T1000 (cell line): ENCODE measurements around the gene FBXW5.

Experiments used
- DNase-seq: peaks from one replicate; lab custom pipeline; 2025; ENCODE audit warnings: mixed read lengths; lab: John Stamatoyannopoulos, UW

The FBXW5 gene

GRCh38 chr9:136961279-136962065, 16.9 kb upstream of the FBXW5 start:
- no peak for DNase-seq

- no peak for DNase-seq
These were observed 16.4 kb upstream of the FBXW5 start for GRCh38 chr9:136960938-136961275.

- DNase-seq = no peak
These were observed 15.8 kb upstream of the FBXW5 start for GRCh38 chr9:136960212-136960937.

- DNase-seq = no peak
These were observed 14.6 kb upstream of the FBXW5 start for GRCh38 chr9:136958898-136959850.

GRCh38 chr9:136958473-136958872, 13.9 kb upstream of the FBXW5 start:
- DNase-seq = no peak

- no peak for DNase-seq
These were observed 13.4 kb upstream of the FBXW5 start for GRCh38 chr9:136957901-136958300.

- no peak for DNase-seq
These were observed 12.9 kb upstream of the FBXW5 start for GRCh38 chr9:136957461-136957860.

GRCh38 chr9:136956604-136957003, 12.1 kb upstream of the FBXW5 start:
- DNase-seq = no peak

GRCh38 chr9:136955943-136956335, 11.4 kb upstream of the FBXW5 start:
- DNase-seq = no peak

- DNase-seq = no peak
These were observed 10.8 kb upstream of the FBXW5 start for GRCh38 chr9:136955202-136955942.

- DNase-seq = no peak
These were observed 9.9 kb upstream of the FBXW5 start for GRCh38 chr9:136954270-136955083.

GRCh38 chr9:136953771-136954269, 9.3 kb upstream of the FBXW5 start:
- DNase-seq = no peak

GRCh38 chr9:136952876-136953770, 8.6 kb upstream of the FBXW5 start:
- DNase-seq = no peak

- DNase-seq = no peak
These were observed 7.8 kb upstream of the FBXW5 start for GRCh38 chr9:136952321-136952850.

- no peak for DNase-seq
These were observed 7.2 kb upstream of the FBXW5 start, which contains the start of gene LCN12 for GRCh38 chr9:136951541-136952320. LCN12 (plus strand) TSS chr9:136952273; CDS start chr9:136952328, 55 bp downstream.

- no peak for DNase-seq
These were observed 6.2 kb upstream of the FBXW5 start for GRCh38 chr9:136950656-136951276.

GRCh38 chr9:136949817-136950655, 5.5 kb upstream of the FBXW5 start:
- peak; percentile 86 for DNase-seq
